Measurements from ENCODE around the gene SLC6A3. TPM values are rescaled to one million over a fixed set of nuclear protein-coding genes. Genes with fewer than 3 reads are reported as not detected.
A peak's percentile ranks its signal among the peaks of the same experiment; 100 is the strongest.

The SLC6A3 gene
- total RNA-seq, 1 donor from 2014 or later: not detected

- intact Hi-C loops (cut with DNase I): no loop called here
- DNase-seq (ENCODE audit: missing footprints) (peak; percentile 34), ATAC-seq (peak; percentile 44)
Observed at GRCh38 chr5:1401536-1402138, 43.6 kb downstream of the SLC6A3 start.

- peak; percentile 53 for DNase-seq (ENCODE audit: missing footprints)
- intact Hi-C loops (cut with DNase I): no loop called here
- no peak for ATAC-seq
Observed at GRCh38 chr5:1400936-1401335, 44.3 kb downstream of the SLC6A3 start.

GRCh38 chr5:1400211-1400855 is 44.9 kb downstream of the SLC6A3 start:
- no peak for ATAC-seq
- intact Hi-C loops (cut with DNase I): no loop called here

GRCh38 chr5:1399737-1400136 is 45.5 kb downstream of the SLC6A3 start:
- no peak for ATAC-seq
- intact Hi-C loops (cut with DNase I): no loop called here
- DNase-seq (ENCODE audit: missing footprints): no peak

More at GRCh38 chr5:1400211-1400855, 44.9 kb downstream of the SLC6A3 start:
- DNase-seq (ENCODE audit: missing footprints): peak; percentile 42

GRCh38 chr5:1396293-1396816 is 48.9 kb downstream of the SLC6A3 start:
- intact Hi-C loops (cut with DNase I): no loop called here
- ATAC-seq: no peak
- DNase-seq (ENCODE audit: missing footprints): peak; percentile 55

GRCh38 chr5:1394881-1395860 is 50.1 kb downstream of the SLC6A3 start:
- intact Hi-C loops (cut with DNase I): no loop called here
- ATAC-seq: no peak

GRCh38 chr5:1393571-1394501 is 51.4 kb downstream of the SLC6A3 start:
- DNase-seq (ENCODE audit: missing footprints) (peak; percentile 27), ATAC-seq (no peak)
- intact Hi-C loops (cut with DNase I): no loop called here

More at GRCh38 chr5:1394881-1395860, 50.1 kb downstream of the SLC6A3 start:
- peak; percentile 55 for DNase-seq (ENCODE audit: missing footprints)

- intact Hi-C loops (cut with DNase I): no loop called here
- peak; percentile 68 for DNase-seq (ENCODE audit: missing footprints)
- ATAC-seq: no peak
Observed at GRCh38 chr5:1392801-1393565, 52.3 kb downstream of the SLC6A3 start.

- ATAC-seq: no peak
- peak; percentile 37 for DNase-seq (ENCODE audit: missing footprints)
- intact Hi-C loops (cut with DNase I): no loop called here
Observed at GRCh38 chr5:1392261-1392660, 53.0 kb downstream of the SLC6A3 start.

- intact Hi-C loops (cut with DNase I): no loop called here
- ATAC-seq: no peak
- DNase-seq (ENCODE audit: missing footprints): no peak
Observed at GRCh38 chr5:1391691-1392090, 53.5 kb downstream of the SLC6A3 start.

- DNase-seq (ENCODE audit: missing footprints) (peak; percentile 59), ATAC-seq (no peak)
- intact Hi-C loops (cut with DNase I): no loop called here
Observed at GRCh38 chr5:1390861-1391600, 54.2 kb downstream of the SLC6A3 start.

GRCh38 chr5:1390333-1390732 is 54.9 kb downstream of the SLC6A3 start:
- DNase-seq (ENCODE audit: missing footprints): no peak
- intact Hi-C loops (cut with DNase I): no loop called here
- ATAC-seq: no peak

GRCh38 chr5:1388383-1388967 is 56.8 kb downstream of the SLC6A3 start:
- intact Hi-C loops (cut with DNase I): no loop called here
- ATAC-seq: no peak
- no peak for DNase-seq (ENCODE audit: missing footprints)

- DNase-seq (ENCODE audit: missing footprints): no peak
- intact Hi-C loops (cut with DNase I): no loop called here
- ATAC-seq: no peak
Observed at GRCh38 chr5:1387876-1388275, 57.4 kb downstream of the SLC6A3 start.

- ATAC-seq (no peak), DNase-seq (ENCODE audit: missing footprints) (no peak)
Observed at GRCh38 chr5:1387059-1387755, 58.0 kb downstream of the SLC6A3 start.

GRCh38 chr5:1386274-1386717 is 58.9 kb downstream of the SLC6A3 start:
- DNase-seq (ENCODE audit: missing footprints) (no peak), ATAC-seq (peak; percentile 60)
- intact Hi-C loops (cut with DNase I): no loop called here

More at GRCh38 chr5:1387059-1387755, 58.0 kb downstream of the SLC6A3 start:
- intact Hi-C loops (cut with DNase I): no loop called here
